SK-N-SH (cell line): Measurements from ENCODE around the gene DUOX2.

ENCODE experiments used
- CTCF ChIP-seq: fragments of 200-600 bp; sonication (generic); IDR thresholded peaks from 2 replicates; pipeline ENCODE4 v1.6.1; 2017; ENCODE audit warnings: antibody characterized with exemption, mild to moderate bottlenecking, moderate library complexity
- ELF1 ChIP-seq: IDR thresholded peaks from 2 replicates; pipeline ENCODE4 v1.4.0; 2012
- EZH2phosphoT487 ChIP-seq: fragments of 200-600 bp; sonication (generic); IDR thresholded peaks from 2 replicates; pipeline ENCODE4 v1.6.1; 2017; ENCODE audit warnings: low read depth, mixed run types, mild to moderate bottlenecking, antibody characterized with exemption, moderate library complexity, borderline replicate concordance
- MAX ChIP-seq: IDR thresholded peaks from 2 replicates; pipeline ENCODE4 v1.4.0; 2012; ENCODE audit warnings: low read depth
- SIN3A ChIP-seq: IDR thresholded peaks from 2 replicates; pipeline ENCODE4 v1.6.1; 2012; ENCODE audit warnings: low read depth, mild to moderate bottlenecking, low read length, moderate library complexity, borderline replicate concordance
- USF1 ChIP-seq: IDR thresholded peaks from 2 replicates; pipeline ENCODE4 v1.4.0; 2012; ENCODE audit warnings: low read depth, borderline replicate concordance
- YY1 ChIP-seq: IDR thresholded peaks from 2 replicates; pipeline ENCODE4 v1.4.0; 2012; ENCODE audit warnings: low read depth, mild to moderate bottlenecking

GRCh38 chr15:45123397-45123796, 9.4 kb upstream of the DUOX2 start:
- TF ChIP-seq YY1 (no peak), SIN3A (no peak), EZH2phosphoT487 (no peak), CTCF (no peak), USF1 (no peak), MAX (no peak), ELF1 (no peak)
